Hepatocyte (in vitro differentiated cells): ENCODE measurements around the gene SQOR. TPM values are rescaled to one million over a fixed set of nuclear protein-coding genes. Genes with fewer than 3 reads are reported as not detected.
A peak's percentile ranks its signal among the peaks of the same experiment; 100 is the strongest.

Source experiments
- DNase-seq: peaks from one replicate; pipeline ENCODE4 v3.0.0-alpha.2; 2016; ENCODE audit warnings: low spot score
- H2AFZ ChIP-seq: fragments of 200-600 bp; sonication (generic); 2 replicates; pipeline ENCODE4 v1.6.0; 2016; ENCODE audit warnings: antibody characterized with exemption, mild to moderate bottlenecking
- H3K27ac ChIP-seq: fragments of 200-600 bp; sonication (generic); 2 replicates; pipeline ENCODE4 v1.5.1; 2016; ENCODE audit warnings: mild to moderate bottlenecking
- H3K27me3 ChIP-seq: fragments of 200-600 bp; sonication (generic); 2 replicates; pipeline ENCODE4 v1.6.1; 2016
- H3K36me3 ChIP-seq: fragments of 200-600 bp; sonication (generic); replicated peaks from 2 replicates; pipeline ENCODE4 v1.5.1; 2016; ENCODE audit warnings: low read depth; ENCODE audit not compliant: insufficient read depth
- H3K4me1 ChIP-seq: fragments of 200-600 bp; sonication (generic); 2 replicates; pipeline ENCODE4 v1.5.1; 2016; ENCODE audit warnings: mild to moderate bottlenecking, moderate library complexity; ENCODE audit not compliant: insufficient read depth
- H3K4me2 ChIP-seq: fragments of 200-600 bp; sonication (generic); 2 replicates; pipeline ENCODE4 v1.6.0; 2016
- H3K4me3 ChIP-seq: fragments of 200-600 bp; sonication (generic); 2 replicates; pipeline ENCODE4 v1.5.1; 2016; ENCODE audit warnings: mild to moderate bottlenecking
- H3K79me2 ChIP-seq: fragments of 200-600 bp; sonication (generic); 2 replicates; pipeline ENCODE4 v1.6.0; 2017; ENCODE audit warnings: mild to moderate bottlenecking
- H3K9me2 ChIP-seq: fragments of 200-600 bp; sonication (generic); replicated peaks from 2 replicates; pipeline ENCODE4 v1.6.0; 2017; ENCODE audit warnings: mild to moderate bottlenecking; ENCODE audit not compliant: insufficient read depth
- H3K9me3 ChIP-seq: fragments of 200-600 bp; sonication (generic); 2 replicates; pipeline ENCODE4 v1.5.1; 2016; ENCODE audit warnings: low read depth, mild to moderate bottlenecking
- H4K20me1 ChIP-seq: fragments of 200-600 bp; sonication (generic); 2 replicates; pipeline ENCODE4 v1.6.0; 2016; ENCODE audit warnings: mild to moderate bottlenecking; ENCODE audit not compliant: insufficient read depth, poor library complexity, severe bottlenecking
- CTCF ChIP-seq: fragments of 200-600 bp; sonication (generic); IDR thresholded peaks from 2 replicates; pipeline ENCODE4 v1.5.1; 2016; ENCODE audit warnings: antibody characterized with exemption, mild to moderate bottlenecking; ENCODE audit not compliant: poor library complexity
- EZH2 ChIP-seq: fragments of 200-600 bp; sonication (generic); IDR thresholded peaks from 2 replicates; pipeline ENCODE4 v1.6.1; 2016; ENCODE audit warnings: antibody characterized with exemption, mild to moderate bottlenecking, borderline replicate concordance
- EZH2phosphoT487 ChIP-seq: fragments of 200-600 bp; sonication (generic); IDR thresholded peaks from one replicate; pipeline ENCODE4 v1.6.1; 2018; ENCODE audit warnings: antibody characterized with exemption, mild to moderate bottlenecking, low read depth, moderate library complexity; ENCODE audit not compliant: unreplicated experiment, severe bottlenecking
- WGBS: methylation state at CpG from one replicate; pipeline ENCODE4 v1.1.6; 2016; ENCODE audit warnings: low lambda C conversion rate; ENCODE audit errors: missing lambda C conversion rate; 5-methylcytosine and 5-hydroxymethylcytosine counted together
- polyA plus RNA-seq: library from polyadenylated mRNA; unstranded; fragments of >200 nt; fragmentation: Nextera tagmentation; extraction: Ambion mirVana; gene quantifications from 2 replicates; pipeline ENCODE4 v1.2.1, GENCODE V29; 2016
- total RNA-seq: library from RNA; depleted of rRNA; stranded (reverse); fragments of >200 nt; gene quantifications from 2 replicates; pipeline ENCODE4 v1.2.3, GENCODE V29; 2014

Gene SQOR
- total and polyA plus RNA-seq, 2 experiments from 2014 or later: 30.1 to 37.0 TPM

- 81% methylated on average over 3 of the region's 3 CpGs for WGBS
These were observed 34.6 kb downstream of the SQOR start for GRCh38 chr15:45669422-45669821.

GRCh38 chr15:45670091-45670490 is 35.3 kb downstream of the SQOR start:
- no peaks in the 10 kb centered on the region for H3K9me3 ChIP-seq
- no peak overlapping the region for H3K4me2 ChIP-seq
- no peaks in the 10 kb centered on the region for H3K79me2 ChIP-seq
- DNase-seq: no peak
- no peaks in the 10 kb centered on the region for H3K9me2 ChIP-seq
- no peaks in the 10 kb centered on the region for H4K20me1 ChIP-seq
- TF ChIP-seq EZH2phosphoT487 (no peak), CTCF (no peak), EZH2 (no peak)
- H3K27ac ChIP-seq: peak overlapping the region; percentile 4
- WGBS: 74% methylated on average over 5 of the region's 5 CpGs
- H2AFZ ChIP-seq: no peak overlapping the region
- H3K27me3 ChIP-seq: no peaks in the 10 kb centered on the region
- peaks cover 6% of the 10 kb centered on the region for H3K4me1 ChIP-seq
- H3K4me3 ChIP-seq: no peak overlapping the region
- no peaks in the 10 kb centered on the region for H3K36me3 ChIP-seq

More at GRCh38 chr15:45669422-45669821, 34.6 kb downstream of the SQOR start:
- H3K4me3 ChIP-seq: no peak overlapping the region
- no peaks in the 10 kb centered on the region for H3K9me3 ChIP-seq
- no peak overlapping the region for H3K4me2 ChIP-seq
- no peaks in the 10 kb centered on the region for H4K20me1 ChIP-seq
- no peaks in the 10 kb centered on the region for H3K79me2 ChIP-seq
- DNase-seq: no peak
- no peak overlapping the region for H2AFZ ChIP-seq
- H3K9me2 ChIP-seq: no peaks in the 10 kb centered on the region
- no peaks in the 10 kb centered on the region for H3K27me3 ChIP-seq
- H3K36me3 ChIP-seq: no peaks in the 10 kb centered on the region
- H3K27ac ChIP-seq: peak overlapping the region; percentile 4
- TF ChIP-seq EZH2: no peak
- H3K4me1 ChIP-seq: peaks cover 6% of the 10 kb centered on the region

- Histone ChIP-seq H4K20me1 (no peaks in the 10 kb centered on the region), H3K27me3 (no peaks in the 10 kb centered on the region), H3K4me1 (peaks cover 6% of the 10 kb centered on the region), H3K9me2 (no peaks in the 10 kb centered on the region), H3K9me3 (no peaks in the 10 kb centered on the region), H3K79me2 (no peaks in the 10 kb centered on the region), H3K4me3 (no peak overlapping the region), H2AFZ (no peak overlapping the region), H3K36me3 (no peaks in the 10 kb centered on the region), H3K27ac (no peak overlapping the region), H3K4me2 (no peak overlapping the region)
- DNase-seq: no peak
- no peak for TF ChIP-seq CTCF
- TF ChIP-seq EZH2phosphoT487: no peak
- TF ChIP-seq EZH2: no peak
- 84% methylated on average over 4 of the region's 4 CpGs for WGBS
These were observed 35.7 kb downstream of the SQOR start for GRCh38 chr15:45670511-45670910.

- 67% methylated on average over 3 of the region's 3 CpGs for WGBS
- Histone ChIP-seq H3K9me3 (no peaks in the 10 kb centered on the region), H3K36me3 (no peaks in the 10 kb centered on the region), H3K4me3 (no peak overlapping the region), H3K9me2 (no peaks in the 10 kb centered on the region), H4K20me1 (no peaks in the 10 kb centered on the region), H3K79me2 (no peaks in the 10 kb centered on the region), H3K27ac (no peak overlapping the region), H3K4me2 (no peak overlapping the region), H2AFZ (no peak overlapping the region), H3K4me1 (peaks cover 6% of the 10 kb centered on the region), H3K27me3 (no peaks in the 10 kb centered on the region)
- DNase-seq: no peak
- TF ChIP-seq EZH2phosphoT487 (no peak), EZH2 (no peak), CTCF (no peak)
These were observed 39.8 kb downstream of the SQOR start for GRCh38 chr15:45674677-45675076.
